ENCODE results near the gene SNRPA1.

SNRPA1 gene

DNA sequence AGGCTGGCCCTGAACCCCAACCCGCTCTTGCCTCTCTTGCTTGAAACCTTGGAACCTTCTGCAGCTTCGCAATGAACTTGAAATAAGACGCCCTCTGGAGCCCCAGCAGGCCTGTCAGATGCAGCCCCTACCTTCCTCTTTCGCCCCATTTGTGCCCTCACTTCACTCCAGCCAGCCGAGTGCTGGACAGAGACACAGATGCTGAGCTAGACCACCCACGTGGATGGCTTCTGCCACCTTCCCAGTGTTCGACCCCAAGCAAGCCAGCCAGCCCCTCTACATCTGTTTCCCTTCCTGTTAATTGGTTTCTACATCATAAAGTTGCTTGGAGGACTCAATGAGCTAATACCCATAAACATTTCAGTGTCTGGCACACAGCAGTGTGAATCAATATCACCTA lies 23.8 kb upstream of the SNRPA1 start:
- DNase-seq (ENCODE audit: low read depth): no peak

DNA sequence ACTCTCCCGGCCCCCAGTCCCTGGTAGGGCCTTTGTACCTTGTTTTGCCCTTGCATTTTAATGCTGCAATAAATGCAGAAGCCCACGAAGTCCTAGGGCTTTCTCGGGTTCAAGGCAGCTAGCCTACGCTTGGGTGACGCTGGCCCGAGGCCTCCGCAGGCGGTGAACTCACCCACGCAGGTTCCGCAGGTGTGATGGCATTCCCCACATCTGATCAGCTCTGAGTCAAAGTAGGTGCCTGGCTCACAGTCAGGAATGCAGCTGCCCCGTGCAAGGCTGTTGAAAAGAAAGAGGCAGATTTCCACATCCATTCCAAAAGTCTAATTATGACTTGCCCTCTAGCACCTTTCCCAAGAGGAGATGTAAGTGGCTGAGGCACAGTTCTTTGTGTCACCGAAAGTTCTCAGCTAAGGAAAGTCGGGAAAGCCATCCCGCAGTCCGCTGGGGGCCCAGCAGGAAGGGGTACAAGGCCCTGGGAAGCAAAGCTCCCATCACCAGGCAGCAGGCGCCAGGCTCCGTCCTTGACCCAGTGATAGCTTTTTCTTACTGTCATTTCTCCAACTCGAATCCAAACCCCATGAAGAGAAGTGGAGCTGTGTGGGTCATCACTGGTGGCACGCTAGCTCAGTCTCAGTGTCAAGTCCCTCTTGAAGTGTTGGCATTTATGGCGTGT lies 23.2 kb upstream of the SNRPA1 start:
- DNase-seq (ENCODE audit: low read depth): no peak

DNA sequence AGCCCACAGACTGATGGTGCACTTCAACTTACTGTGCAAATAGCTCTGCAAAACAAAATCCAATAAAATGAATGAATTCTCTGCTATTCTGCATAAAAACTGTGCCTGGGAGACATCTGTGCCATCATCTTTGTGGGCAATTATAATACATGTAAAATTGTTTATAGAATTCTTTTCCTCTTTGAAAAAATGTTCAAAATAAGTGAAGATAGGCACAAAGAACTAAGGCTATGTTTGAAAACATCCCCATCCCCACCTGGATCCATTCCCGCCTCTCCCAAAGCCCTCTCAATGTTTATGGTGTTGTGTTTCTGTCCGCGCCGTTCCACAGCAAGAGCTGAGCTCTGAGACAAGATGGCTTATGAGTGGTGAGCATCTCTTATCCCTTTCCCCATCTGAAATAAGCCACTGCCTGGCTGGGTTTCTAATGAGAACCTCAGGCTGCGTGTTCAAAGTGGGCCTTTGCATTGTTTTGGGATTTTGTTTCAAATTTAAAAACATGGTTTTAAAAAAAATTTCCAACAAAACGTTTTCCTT lies 22.4 kb upstream of the SNRPA1 start:
- DNase-seq (ENCODE audit: low read depth): no peak

DNA sequence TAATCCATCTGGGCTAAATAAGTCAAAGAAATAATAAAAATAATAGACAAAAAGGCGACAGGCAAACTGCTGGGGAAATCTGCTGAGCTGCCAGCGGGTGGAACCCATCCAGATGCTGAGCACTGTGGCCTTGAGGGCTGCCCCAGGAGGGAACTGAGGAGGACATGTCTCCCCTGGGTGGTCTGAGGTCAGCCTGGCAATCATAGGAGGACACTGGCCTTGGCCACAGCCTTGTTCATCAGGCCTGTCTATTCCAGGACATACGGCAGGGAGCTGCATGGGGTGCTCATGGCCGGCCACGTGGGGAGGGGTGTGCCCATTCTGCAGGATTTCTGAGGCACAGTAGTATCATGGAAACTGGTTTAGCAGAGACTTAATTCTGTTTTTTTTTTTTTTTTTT lies 21.5 kb upstream of the SNRPA1 start:
- no peak for DNase-seq (ENCODE audit: low read depth)

DNA sequence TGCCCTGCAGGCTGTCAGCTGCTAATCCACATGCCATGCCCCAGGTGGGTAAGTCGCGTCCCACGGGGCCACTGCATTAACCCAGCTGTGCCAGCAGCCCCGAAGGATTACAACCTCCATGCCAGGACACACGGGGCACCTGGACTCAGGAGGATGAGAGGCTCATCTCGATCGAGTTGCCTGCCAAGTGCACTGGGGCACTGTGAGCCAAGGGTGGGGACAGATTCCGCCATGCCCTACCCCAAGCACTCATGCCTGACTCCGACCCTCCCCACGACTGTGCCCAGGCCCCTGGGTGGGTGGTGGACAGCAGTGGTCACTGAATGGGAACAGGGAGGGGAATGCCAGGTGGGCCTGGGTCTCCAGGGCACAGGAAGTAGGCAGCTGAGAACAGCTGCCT lies 20.7 kb upstream of the SNRPA1 start:
- no peak for DNase-seq (ENCODE audit: low read depth)

DNA sequence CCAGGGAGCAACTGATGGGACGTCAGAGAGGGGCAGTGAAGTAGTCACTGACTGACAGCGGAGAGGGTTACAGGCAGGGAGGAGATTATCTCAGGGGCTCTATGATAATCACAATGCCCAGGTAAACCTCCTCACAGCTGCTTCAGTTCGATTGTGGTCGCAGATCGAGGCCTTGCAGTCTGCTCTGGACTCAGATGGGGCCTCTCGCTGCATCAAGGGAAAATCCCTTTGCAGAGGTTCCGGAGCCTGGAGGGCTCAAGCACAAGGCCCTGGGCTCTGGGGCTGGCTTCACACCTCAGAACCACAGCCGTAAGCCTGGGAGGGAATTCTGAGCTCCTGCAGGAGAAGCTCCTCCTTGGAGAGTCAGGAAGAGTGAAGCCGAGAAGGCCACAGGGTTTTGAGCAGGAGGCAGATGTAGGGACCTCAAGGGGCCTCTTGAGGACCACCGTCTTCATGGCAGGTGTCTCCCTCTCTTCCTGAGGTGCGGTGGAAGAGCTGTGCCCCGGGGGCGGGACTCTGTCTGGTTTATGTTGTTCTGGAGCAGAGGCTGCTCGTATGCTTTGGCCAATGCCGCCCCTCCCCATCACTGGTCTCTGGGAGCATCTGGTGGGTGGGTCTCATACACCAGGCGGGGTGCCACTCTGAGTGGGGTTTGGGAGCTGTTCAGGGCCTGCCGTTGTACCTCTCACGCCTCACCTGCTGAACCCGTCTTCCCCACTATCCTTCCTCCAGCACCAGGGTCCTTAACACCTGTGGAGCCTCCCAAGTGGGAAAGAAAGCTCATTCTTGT lies 19.5 kb upstream of the SNRPA1 start:
- no peak for DNase-seq (ENCODE audit: low read depth)

DNA sequence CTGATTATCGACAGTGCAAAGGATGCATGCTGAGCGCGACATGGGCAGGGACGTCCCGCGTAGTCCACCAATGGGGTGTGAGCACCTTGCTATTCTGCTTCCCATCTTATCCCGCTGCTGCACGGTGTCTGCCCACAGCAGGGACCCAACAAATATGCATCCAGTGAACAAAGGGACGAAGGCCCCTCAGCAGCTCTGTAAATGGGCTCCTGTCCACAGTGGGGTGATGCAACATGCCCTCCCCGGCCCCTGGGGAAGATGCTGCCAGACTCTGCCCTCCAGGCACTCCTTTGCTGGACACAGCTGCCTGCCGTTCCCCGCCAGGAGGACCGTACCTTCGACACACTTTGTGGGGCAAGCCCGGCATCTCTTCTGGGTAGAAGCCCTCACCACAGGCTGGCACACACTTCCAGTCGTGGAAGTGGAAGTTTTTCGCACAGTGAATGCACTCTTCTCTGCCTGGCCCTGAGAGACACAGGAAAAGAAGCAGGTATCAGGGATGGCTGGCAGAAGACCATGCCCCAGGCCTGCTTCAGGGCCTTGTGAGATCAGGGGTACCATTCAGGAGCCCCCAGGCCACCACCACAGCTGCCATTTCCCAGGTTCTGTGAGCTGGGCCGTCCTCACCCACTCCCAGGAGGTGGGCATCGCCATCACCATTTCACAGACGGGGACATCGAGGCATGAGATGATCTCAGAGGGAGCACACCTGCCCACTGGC lies 18.2 kb upstream of the SNRPA1 start:
- no peak for DNase-seq (ENCODE audit: low read depth)

DNA sequence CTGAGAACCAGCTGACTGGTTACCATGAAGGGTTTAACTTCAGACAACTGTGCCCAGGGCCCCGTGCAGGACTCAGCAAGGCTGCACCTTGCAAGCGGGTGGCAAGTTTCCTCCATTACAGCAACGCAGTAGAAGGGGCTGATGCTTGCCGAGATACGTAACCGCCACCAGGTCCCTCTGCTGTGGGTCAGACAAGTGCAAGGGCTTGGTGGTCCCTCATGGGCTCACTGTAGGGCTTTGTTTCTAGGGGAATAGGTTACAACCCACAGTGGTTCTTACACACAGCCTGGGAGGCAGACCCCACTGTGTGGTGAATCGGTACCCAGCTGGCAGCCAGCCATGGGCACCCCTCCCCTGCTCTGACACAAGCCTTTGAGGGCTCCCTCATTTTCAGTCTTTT lies 15.5 kb upstream of the SNRPA1 start:
- DNase-seq (ENCODE audit: low read depth): no peak

DNA sequence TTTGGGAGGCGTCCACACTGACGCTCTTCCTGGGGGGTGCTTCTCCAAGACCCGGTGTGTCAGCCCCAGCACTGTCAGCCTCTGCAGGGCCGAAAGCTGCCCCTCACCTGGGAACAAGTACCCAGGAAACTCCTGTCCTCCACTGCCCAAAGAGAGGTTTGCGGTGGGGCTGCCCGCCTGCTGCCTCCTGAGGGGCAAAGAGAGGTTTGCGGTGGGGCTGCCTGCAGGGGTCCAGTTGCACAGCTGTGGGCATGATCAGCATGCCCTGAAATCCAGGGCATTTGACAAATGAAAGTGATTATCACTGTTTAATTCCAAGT lies 15.1 kb upstream of the SNRPA1 start:
- DNase-seq (ENCODE audit: low read depth): no peak

DNA sequence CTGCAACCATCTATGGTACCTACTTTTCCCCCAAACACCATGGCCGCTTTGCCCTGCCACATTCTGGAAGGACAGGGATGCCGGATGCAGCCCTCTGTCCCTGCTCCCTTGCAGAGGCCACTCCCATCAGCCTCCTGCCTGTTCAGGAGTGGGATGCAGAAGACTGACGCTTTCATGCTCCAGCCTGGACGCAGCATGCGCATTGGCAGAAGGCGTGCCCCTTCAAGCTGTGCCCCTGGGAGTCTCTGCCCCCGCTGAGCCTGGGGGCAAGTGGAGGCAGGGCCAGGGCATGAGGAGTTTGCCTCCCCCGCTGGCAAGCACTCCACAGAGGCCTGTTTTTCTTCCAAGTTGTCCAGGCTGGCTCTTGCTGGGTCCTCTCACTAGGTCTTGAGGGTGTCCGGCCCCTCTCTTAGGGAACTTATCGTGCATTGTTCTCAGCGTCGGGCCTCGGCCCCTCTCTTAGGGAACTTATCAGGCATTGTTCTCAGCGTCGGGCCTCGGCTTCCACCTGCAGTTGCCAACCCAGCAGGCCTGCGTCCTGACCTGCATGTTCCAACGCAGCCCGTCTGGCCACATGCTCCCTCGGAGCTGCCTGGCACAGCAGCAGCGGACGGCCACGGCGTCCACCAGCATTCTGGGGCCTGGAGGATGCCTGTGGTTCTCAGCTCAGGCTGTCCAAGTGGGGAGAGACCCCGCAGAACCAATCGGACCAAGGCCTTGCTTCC lies 14.6 kb upstream of the SNRPA1 start:
- no peak for DNase-seq (ENCODE audit: low read depth)

DNA sequence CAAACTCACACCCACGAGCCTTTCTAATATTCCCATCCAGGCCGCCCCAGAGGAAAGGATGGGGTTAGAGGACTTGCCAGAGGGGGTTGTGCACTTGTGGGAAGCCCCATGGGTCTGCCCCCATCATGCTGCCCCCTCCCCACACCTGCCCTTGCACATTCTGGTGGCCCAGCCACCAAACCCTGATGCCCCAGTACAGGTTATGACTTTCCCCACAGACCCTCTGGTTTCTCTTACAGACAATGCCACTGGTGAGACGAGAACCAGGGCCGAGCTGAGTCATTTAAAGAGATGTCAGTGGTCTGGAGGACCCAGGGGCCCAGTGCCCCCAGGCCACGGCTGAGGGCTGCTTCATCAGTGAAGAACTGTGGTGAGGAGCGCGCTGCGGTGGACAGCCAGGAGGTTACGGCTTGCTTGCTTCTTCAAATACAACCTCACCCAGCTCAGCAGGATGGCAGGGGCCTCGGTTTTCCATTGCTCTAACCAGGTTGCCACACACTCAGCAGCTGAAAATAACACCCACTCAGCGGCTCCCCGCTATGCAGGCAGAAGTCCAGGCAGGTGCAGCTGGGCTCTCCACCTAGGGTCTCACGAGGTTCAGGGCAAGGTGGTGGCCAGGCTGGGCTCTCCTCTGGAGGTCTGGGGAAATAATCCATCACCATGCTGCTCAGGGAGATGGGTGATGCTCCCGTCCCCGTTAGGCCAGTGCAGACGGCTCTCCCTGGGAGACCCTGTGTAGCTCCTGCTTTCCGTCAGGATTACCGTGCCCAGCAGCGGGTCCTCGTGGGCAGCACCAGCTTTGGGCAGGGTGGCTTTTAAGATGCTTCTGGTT lies 13.8 kb upstream of the SNRPA1 start:
- DNase-seq (ENCODE audit: low read depth): no peak

DNA sequence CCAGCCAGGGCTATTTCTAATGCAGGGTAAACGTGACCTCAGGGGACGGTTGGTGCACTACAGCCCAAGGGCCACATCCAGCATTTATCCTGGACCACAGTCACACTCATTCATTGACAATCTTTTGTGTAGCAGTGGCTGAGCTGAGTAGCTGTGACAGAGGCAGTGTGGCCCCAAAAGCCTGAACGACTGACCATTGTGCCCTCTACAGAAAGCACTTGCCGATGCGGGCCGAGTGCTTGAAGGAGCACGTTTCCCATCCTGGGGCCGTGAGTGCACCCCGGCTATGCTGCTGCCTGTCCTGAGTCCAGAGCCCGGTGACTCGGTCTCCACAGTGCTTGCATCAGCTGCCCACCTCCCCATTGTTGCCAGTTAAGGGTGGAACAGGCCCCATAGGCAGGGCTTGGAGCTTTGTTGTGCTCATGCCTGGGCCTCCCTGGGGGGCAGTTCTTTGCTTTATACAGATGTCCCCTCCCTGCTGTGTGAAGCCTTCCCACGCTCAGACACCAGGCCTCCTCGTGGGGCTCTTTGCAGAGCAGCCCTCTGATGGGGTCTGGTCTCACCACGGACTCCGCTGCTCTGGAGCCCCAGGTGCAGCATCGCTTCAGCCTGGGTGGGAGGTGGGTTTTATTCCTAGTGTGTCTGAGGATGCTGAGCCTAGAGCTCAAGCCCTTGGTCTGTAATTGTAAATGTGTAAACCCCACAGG lies 13.0 kb upstream of the SNRPA1 start:
- no peak for DNase-seq (ENCODE audit: low read depth)

DNA sequence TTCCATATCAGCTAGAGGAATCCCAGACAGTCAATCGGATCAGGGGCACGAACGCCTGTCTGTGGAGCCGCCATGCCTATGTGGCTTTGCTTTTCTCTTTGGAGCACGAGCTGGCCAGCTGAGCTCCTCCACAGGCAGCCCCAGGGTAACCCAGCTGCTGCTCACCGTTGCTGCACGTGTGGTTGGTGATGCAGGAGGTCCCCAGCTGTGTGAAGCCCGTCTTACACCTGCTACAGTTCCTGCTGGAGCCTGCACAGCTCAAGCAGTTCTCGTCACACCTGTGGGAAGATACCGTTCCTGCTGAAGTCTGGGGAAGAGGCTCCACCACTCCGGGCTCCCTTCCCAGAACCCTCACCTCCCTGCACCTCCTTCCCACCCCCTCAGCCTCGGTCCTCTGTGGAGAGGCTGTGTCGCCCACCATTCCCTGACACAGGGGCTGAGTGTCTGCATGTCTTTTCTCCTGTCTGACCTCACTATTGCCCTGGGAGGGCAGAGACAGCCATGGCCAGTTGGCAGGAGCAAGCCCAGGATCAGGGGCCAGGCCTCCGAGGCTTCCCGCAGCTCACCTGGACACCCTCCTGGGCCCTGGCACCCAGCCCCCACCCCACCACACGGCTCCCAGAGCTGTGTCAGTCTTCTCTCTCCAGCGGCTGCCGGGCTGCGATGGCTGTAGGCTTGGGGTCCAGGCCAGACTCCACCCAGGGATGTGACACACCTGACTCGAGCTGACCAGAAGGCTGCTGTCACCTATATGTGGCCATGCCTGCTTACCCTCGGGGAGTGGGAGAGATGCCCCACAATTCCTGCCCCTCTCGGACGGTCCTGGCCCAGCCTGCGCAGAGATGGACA lies 12.2 kb upstream of the SNRPA1 start:
- DNase-seq (ENCODE audit: low read depth): no peak

DNA sequence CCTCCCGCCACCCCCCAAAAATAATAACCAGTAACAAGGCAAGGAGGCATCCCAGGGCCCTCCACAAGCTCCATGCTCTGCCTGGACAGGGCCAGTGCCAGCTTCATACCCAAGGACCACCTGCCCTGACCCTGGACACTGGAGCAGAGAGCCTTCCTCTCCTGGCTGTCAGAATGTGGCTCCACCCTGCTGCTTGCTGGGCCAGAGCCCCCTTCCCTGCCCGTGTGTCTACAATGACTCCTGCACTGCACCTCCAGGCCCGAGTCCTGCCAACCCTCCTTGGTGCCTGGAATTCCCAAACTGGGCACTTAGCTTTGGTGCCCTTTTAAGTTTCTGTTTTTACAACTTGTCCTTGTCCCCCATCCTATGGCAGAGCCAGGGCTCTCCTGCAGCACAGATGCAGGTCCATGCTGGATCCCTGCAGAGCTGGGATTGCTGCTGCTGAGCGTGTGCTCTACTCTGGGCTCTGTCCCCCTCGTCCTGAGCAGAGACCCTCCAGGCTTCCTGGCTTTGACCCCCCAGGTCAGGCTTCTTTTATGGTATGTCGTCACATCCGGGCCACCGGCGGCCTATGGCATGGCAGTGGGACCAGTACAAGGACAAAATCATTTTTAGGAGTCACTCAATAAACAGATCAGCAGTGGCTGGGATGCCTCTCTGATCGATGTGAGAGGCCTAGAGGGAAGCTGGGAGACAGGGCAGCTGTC lies 11.4 kb upstream of the SNRPA1 start:
- no peak for DNase-seq (ENCODE audit: low read depth)

DNA sequence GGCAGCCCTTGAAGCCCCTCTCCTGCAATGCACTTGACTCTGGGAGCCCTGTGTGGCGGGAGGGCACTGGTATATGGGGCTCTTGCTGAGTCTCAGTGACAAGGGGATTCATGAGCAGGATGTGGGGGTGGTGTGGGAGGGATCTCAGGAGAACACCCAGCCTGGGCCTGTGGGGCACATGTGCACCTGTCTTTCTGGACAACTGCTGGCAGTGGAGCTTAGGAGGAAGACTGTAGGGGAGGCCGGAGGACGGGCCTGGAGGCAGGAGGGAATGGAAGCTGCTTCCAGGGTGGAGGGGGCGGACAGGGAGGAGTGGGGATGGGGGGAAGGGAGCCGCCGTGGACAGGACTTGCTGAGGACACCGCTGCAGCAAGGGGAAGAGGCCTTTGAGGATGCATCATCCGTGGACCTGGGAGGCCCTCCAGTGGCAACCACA lies 10.8 kb upstream of the SNRPA1 start:
- DNase-seq (ENCODE audit: low read depth): no peak

DNA sequence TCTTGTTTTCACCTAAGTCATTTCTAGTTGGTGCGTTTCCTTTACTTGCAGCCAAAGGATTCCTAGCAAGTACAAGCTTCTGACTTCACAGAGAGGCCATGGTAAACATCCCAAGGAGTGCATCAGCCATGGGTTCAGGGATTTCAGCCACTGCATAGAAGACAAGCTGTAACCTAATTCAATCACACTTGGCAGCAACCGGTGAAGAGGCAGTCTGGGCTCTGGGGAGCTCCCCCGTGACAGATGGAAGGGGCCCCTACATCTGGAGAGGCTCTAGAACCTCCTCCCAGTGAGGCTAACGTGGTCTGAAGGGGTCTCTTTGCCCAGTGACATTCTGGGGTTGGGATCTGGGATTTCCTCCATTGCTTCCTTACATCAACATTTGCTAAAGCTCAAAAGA lies 8.4 kb upstream of the SNRPA1 start:
- DNase-seq (ENCODE audit: low read depth): no peak

DNA sequence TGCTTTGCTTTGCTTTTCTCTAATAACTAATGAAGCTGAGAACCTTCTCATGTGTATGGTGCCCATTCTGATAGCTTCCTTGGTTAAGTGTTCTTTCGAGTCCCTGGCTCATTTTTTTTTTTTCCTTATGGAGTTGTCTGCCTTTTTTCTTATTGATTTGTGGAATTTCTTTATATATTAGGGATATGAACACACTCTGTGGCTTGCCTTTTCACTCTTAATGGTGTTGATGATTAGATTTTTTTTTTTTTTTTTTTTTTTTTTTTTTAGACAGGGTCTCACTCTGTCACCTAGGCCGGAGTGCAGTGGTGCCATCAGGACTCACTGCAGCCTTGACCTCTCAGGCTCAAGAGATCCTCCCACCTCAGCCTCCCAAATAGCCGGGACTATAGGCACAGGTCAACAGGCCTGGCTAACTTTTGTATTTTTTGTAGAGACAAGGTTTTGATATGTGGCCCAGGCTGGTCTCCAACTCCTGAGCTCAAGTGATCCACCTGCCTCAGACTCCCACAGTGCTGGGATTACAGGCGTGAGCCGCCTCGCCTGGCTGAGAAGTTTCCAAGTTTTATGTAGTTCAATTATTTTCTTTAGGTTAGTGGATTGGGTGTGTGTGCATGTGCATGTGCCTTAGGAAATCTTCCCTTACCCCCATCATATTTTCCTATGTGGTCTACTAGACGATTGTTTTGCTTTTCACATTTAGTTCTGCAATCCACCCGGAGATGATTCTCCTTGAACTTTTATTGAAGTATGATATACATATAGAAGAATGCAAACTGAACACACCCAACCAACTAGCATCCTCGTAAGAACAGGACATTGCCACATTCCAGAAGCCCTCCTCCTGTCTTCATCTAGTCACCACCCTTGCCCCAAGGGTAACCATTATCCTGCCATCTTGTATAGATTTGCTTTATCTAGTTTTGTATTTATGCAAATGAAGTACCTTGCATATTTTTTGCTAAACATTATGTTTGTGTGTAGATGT lies 1.7 kb upstream of the SNRPA1 start:
- DNase-seq (ENCODE audit: low read depth): no peak

DNA sequence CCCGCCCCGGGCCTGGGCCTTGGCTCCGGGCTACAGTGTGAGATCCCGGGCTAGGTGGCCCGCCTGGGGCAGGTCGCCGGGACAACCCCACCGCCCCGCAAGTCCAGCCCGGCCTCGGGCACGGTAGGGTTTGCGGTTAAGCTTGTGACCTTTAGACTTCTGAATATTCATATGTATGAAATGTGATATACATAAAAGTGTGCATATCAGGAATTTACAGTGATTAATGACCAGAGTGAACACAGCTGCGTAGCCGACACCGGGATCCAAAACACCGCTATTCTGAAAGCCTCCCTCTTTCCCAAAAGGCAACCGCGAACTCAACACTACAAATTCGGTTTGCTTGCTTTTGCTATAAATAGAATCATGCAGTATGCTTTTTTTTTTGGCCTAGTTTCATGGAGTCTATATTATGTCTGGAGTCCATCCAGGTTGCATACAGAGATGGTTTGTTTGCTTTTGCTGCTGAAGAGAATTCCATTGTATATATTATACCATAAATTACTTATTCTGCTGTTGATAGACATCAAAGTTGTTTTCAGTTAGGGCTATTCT lies 636 bp upstream of the SNRPA1 start:
- no peak for DNase-seq (ENCODE audit: low read depth)
